ENCODE measurements around the gene FCRLB.
A peak's percentile ranks its signal among the peaks of the same experiment; 100 is the strongest.

Gene FCRLB

GRCh38 chr1:161747801-161748200 lies 26.5 kb downstream of the FCRLB start:
- Histone ChIP-seq H3K36me3 (ENCODE audit: control insufficient read depth in 2 of 2, insufficient read depth in 1 of 2, low read length in 2 of 2) (peaks cover 12 to 14% of the 10 kb centered on the region in 2 experiments), H3K4me3 (ENCODE audit: low read depth, low read length) (no peak overlapping the region), H3K9me3 (ENCODE audit: control insufficient read depth, insufficient read depth, low read depth, low read length) (no peaks in the 10 kb centered on the region), H3K27ac (ENCODE audit: extremely low read depth, low read depth, low read length) (no peak overlapping the region), H3K4me1 (ENCODE audit: control insufficient read depth, insufficient read depth, low read length) (no peaks in the 10 kb centered on the region)
- POLR2A ChIA-PET, result no interaction called here
- no peak for TF ChIP-seq ZNF76 (tag by site-specific recombination; IDR thresholded peaks at IDR 0.05; ENCODE audit: borderline replicate concordance, low read depth)
- no peak for TF ChIP-seq ZNF239 (tag by site-specific recombination; IDR thresholded peaks at IDR 0.05)
- TF ChIP-seq ZNF2 (tag by site-specific recombination; IDR thresholded peaks at IDR 0.05), result no peak
- TF ChIP-seq ZXDB (tag by site-specific recombination; IDR thresholded peaks at IDR 0.05), result no peak
- no peak for TF ChIP-seq ZNF701 (tag by site-specific recombination; IDR thresholded peaks at IDR 0.05)
- no peak for TF ChIP-seq ZNF16 (tag by site-specific recombination; IDR thresholded peaks at IDR 0.05; ENCODE audit: low read depth)
- no peak for TF ChIP-seq ZNF37A (tag by site-specific recombination; IDR thresholded peaks at IDR 0.05)
- no peak for TF ChIP-seq SCRT2 (tag by site-specific recombination; IDR thresholded peaks at IDR 0.05)
- no peak for TF ChIP-seq ZNF621 (tag by site-specific recombination; IDR thresholded peaks at IDR 0.05)
- TF ChIP-seq ZNF274 (IDR thresholded peaks at IDR 0.05; ENCODE audit: low read length), result no peak
- no peak for TF ChIP-seq ZNF274 (tag by site-specific recombination; IDR thresholded peaks at IDR 0.05; ENCODE audit: borderline replicate concordance)
- TF ChIP-seq ZBTB7A (tag by site-specific recombination; IDR thresholded peaks at IDR 0.05; ENCODE audit: low read depth), result no peak
- no peak for TF ChIP-seq ZNF624 (tag by site-specific recombination; IDR thresholded peaks at IDR 0.05)
- TF ChIP-seq GLIS1 (tag by site-specific recombination; IDR thresholded peaks at IDR 0.05), result no peak
- no peak for TF ChIP-seq ZNF670 (tag by site-specific recombination; IDR thresholded peaks at IDR 0.05; ENCODE audit: low read depth)
- TF ChIP-seq ZNF561 (tag by site-specific recombination; IDR thresholded peaks at IDR 0.05; ENCODE audit: borderline replicate concordance), result no peak
- CTCF ChIA-PET, result interaction anchor here (0.6 to 2.0 kb wide), 6 partner anchors 8 to 289 kb away, joined by 3 to 8 read pairs (median 6); no protein-coding TSS in a partner anchor

GRCh38 chr1:161749509-161750407 lies 28.4 kb downstream of the FCRLB start, which contains the start of gene DUSP12:
TSS of gene DUSP12 (plus strand) at chr1:161749786. CDS start at chr1:161749802, 16 bp downstream.
- ChIA-PET CTCF (interaction anchor here (0.6 to 2.0 kb wide), 13 partner anchors 8 to 314 kb away, joined by 3 to 9 read pairs (median 5); no protein-coding TSS in a partner anchor), POLR2A (interaction anchor here (0.5 to 1.9 kb wide), 9 partner anchors 9 to 1445 kb away, joined by 3 to 19 read pairs (median 6); partner anchors contain the start of gene OLFML2B)
- H3K4me1 ChIP-seq (ENCODE audit: control insufficient read depth, insufficient read depth, low read length), result no peaks in the 10 kb centered on the region
- H3K9me3 ChIP-seq (ENCODE audit: control insufficient read depth, insufficient read depth, low read depth, low read length), result no peaks in the 10 kb centered on the region
- H3K36me3 ChIP-seq (ENCODE audit: control insufficient read depth in 2 of 2, insufficient read depth in 1 of 2, low read length in 2 of 2), result peaks cover 31 to 32% of the 10 kb centered on the region in 2 experiments
- H3K4me3 ChIP-seq (ENCODE audit: low read depth, low read length), result peak within 1 kb of the TSS; percentile 100
- peak within 1 kb of the TSS; percentile 90 for H3K27ac ChIP-seq (ENCODE audit: extremely low read depth, low read depth, low read length)
- TF ChIP-seq ZNF585B (tag by site-specific recombination; IDR thresholded peaks at IDR 0.05) (peak; percentile 12; the same call in 1 of the 2 replicates), PRDM6 (tag by site-specific recombination; IDR thresholded peaks at IDR 0.05) (no peak), ZNF664 (tag by site-specific recombination; IDR thresholded peaks at IDR 0.05) (no peak), ZNF830 (tag by site-specific recombination; IDR thresholded peaks at IDR 0.05; ENCODE audit: low read depth) (no peak), CTCF (tag by site-specific recombination; IDR thresholded peaks at IDR 0.05) (peak; percentile 73), TSHZ1 (tag by site-specific recombination; IDR thresholded peaks at IDR 0.05; ENCODE audit: borderline replicate concordance) (no peak), ZNF354C (tag by site-specific recombination; IDR thresholded peaks at IDR 0.05; ENCODE audit: borderline replicate concordance, low read depth) (no peak), MEIS1 (CRISPR knock-in tag; IDR thresholded peaks at IDR 0.05; ENCODE audit: borderline replicate concordance) (0 out of 2 replicates have a peak, but pooled peaks have one; percentile 35), ZNF645 (tag by site-specific recombination; IDR thresholded peaks at IDR 0.05) (no peak), ZNF843 (tag by site-specific recombination; IDR thresholded peaks at IDR 0.05) (peak; percentile 32), ZNF501 (tag by site-specific recombination; IDR thresholded peaks at IDR 0.05) (peak; percentile 99)

Measured in HEK293 (cell line).